ENCODE measurements around the gene ZNF619. TPM values are rescaled to one million over a fixed set of nuclear protein-coding genes. Genes with fewer than 3 reads are reported as not detected.
A peak's percentile ranks its signal among the peaks of the same experiment; 100 is the strongest.

Gene ZNF619
- total and polyA plus RNA-seq, 9 of the 15 experiments (the other 6 are each of a cell fraction or from before 2014, with no cell fraction given), result 1.3 to 9.1 (median 6.3) TPM

GRCh38 chr3:40452562-40452875 is 24.4 kb upstream of the ZNF619 start (continued):
- TF ChIP-seq MGA (IDR thresholded peaks at IDR 0.05) (peak; percentile 42), SPI1 (IDR thresholded peaks at IDR 0.05; ENCODE audit: borderline replicate concordance, low read depth, low read length) (no peak), KAT7 (CRISPR knock-in tag; IDR thresholded peaks at IDR 0.05; ENCODE audit: borderline replicate concordance) (peak; percentile 84; the same call in 1 of the 2 replicates), KAT2B (IDR thresholded peaks at IDR 0.05; ENCODE audit: low read depth, low read length) (no peak), ZNF668 (CRISPR knock-in tag; IDR thresholded peaks at IDR 0.05) (no peak), SIX5 (IDR thresholded peaks at IDR 0.05; ENCODE audit: borderline replicate concordance in 1 of 2, insufficient read depth in 1 of 2, low read depth in 1 of 2, low read length in 2 of 2) (no peak), REST (IDR thresholded peaks at IDR 0.05; ENCODE audit: borderline replicate concordance) (0 out of 2 replicates have a peak, but pooled peaks have one; percentile 23), REST (CRISPR knock-in tag; IDR thresholded peaks at IDR 0.05; ENCODE audit: low read depth) (no peak), ZNF695 (CRISPR knock-in tag; IDR thresholded peaks at IDR 0.05) (no peak)

Data from K562 (cell line).